OCI-LY3 (cell line): ENCODE results near the gene LYPD3.

Experiments used
- H2AFZ ChIP-seq: fragments of 200-600, 300-600 bp; shearing (Covaris generic); 2 replicates; pipeline ENCODE4 v1.6.0; 2014; ENCODE audit warnings: antibody characterized with exemption, low read depth, low read length
- H3K27ac ChIP-seq: fragments of 200-600, 300-600 bp; sonication (generic); 2 replicates; pipeline ENCODE4 v1.5.1; 2014; ENCODE audit warnings: mild to moderate bottlenecking, low read length, moderate library complexity, mixed read lengths
- H3K27me3 ChIP-seq: fragments of 200-600, 300-600 bp; sonication (generic); 2 replicates; pipeline ENCODE4 v1.6.1; 2014; ENCODE audit warnings: low read depth, low read length, mixed read lengths
- H3K36me3 ChIP-seq: fragments of 200-600, 300-600 bp; sonication (generic); replicated peaks from 2 replicates; pipeline ENCODE3; 2014; ENCODE audit warnings: low read depth, low read length, mixed read lengths
- H3K4me1 ChIP-seq: fragments of 300-600, 200-600 bp; sonication (generic); 2 replicates; pipeline ENCODE4 v1.6.1; 2014; ENCODE audit warnings: low read length, mixed read lengths
- H3K4me2 ChIP-seq: fragments of 200-600, 300-600 bp; sonication (generic); 2 replicates; pipeline ENCODE4 v1.6.1; 2014; ENCODE audit warnings: low read length, mixed read lengths
- H3K4me3 ChIP-seq: fragments of 300-600, 200-600 bp; sonication (generic); 2 replicates; pipeline ENCODE4 v1.5.1; 2014; ENCODE audit warnings: antibody characterized with exemption, mild to moderate bottlenecking, low read length, moderate library complexity
- H3K79me2 ChIP-seq: fragments of 300-600, 200-600 bp; shearing (Covaris generic); 2 replicates; pipeline ENCODE4 v1.6.1; 2014; ENCODE audit warnings: mild to moderate bottlenecking, low read length, mixed read lengths
- H3K9ac ChIP-seq: fragments of 300-600, 200-600 bp; shearing (Covaris generic); 2 replicates; pipeline ENCODE4 v1.6.0; 2014; ENCODE audit warnings: mild to moderate bottlenecking, low read length, moderate library complexity
- H3K9me3 ChIP-seq: fragments of 200-600, 300-600 bp; shearing (Covaris generic); 2 replicates; pipeline ENCODE4 v1.6.1; 2014; ENCODE audit warnings: low read length, mixed read lengths; ENCODE audit not compliant: insufficient read depth
- H4K20me1 ChIP-seq: fragments of 200-600, 300-600 bp; sonication (generic); 2 replicates; pipeline ENCODE4 v1.6.1; 2016; ENCODE audit warnings: low read length, mixed read lengths; ENCODE audit not compliant: insufficient read depth
- CTCF ChIP-seq: fragments of 200-600, 300-600 bp; sonication (generic); IDR thresholded peaks from 2 replicates; pipeline ENCODE4 v1.5.1; 2014; ENCODE audit warnings: antibody characterized with exemption, low read length, low read depth
- EZH2phosphoT487 ChIP-seq: fragments of 200-600 bp; shearing (Covaris generic); IDR thresholded peaks from 2 replicates; pipeline ENCODE4 v1.6.1; 2018; ENCODE audit warnings: antibody characterized with exemption, mixed run types, low read depth

Gene LYPD3

GRCh38 chr19:43485951-43486350, 20.5 kb upstream of the LYPD3 start:
- Histone ChIP-seq H3K9me3 (no peaks in the 10 kb centered on the region), H4K20me1 (no peaks in the 10 kb centered on the region), H3K27ac (no peak overlapping the region), H2AFZ (no peak overlapping the region), H3K4me3 (no peak overlapping the region), H3K4me1 (peaks cover 23% of the 10 kb centered on the region), H3K4me2 (no peak overlapping the region), H3K36me3 (peaks cover 33% of the 10 kb centered on the region), H3K79me2 (no peaks in the 10 kb centered on the region), H3K9ac (no peak overlapping the region), H3K27me3 (no peaks in the 10 kb centered on the region)
- TF ChIP-seq EZH2phosphoT487 (no peak), CTCF (no peak)

- Histone ChIP-seq H4K20me1 (no peaks in the 10 kb centered on the region), H3K9me3 (no peaks in the 10 kb centered on the region), H3K4me3 (no peak overlapping the region), H3K9ac (no peak overlapping the region), H3K27ac (no peak overlapping the region), H3K79me2 (no peaks in the 10 kb centered on the region), H3K36me3 (peaks cover 24% of the 10 kb centered on the region), H2AFZ (no peak overlapping the region), H3K4me2 (no peak overlapping the region), H3K27me3 (no peaks in the 10 kb centered on the region), H3K4me1 (peaks cover 15% of the 10 kb centered on the region)
- TF ChIP-seq EZH2phosphoT487 (no peak), CTCF (no peak)
Observed at GRCh38 chr19:43483281-43483680, 17.9 kb upstream of the LYPD3 start.

- H3K27ac ChIP-seq: no peak overlapping the region
Observed at GRCh38 chr19:43482193-43482592, 16.8 kb upstream of the LYPD3 start.

GRCh38 chr19:43481701-43482100, 16.3 kb upstream of the LYPD3 start:
- H3K27ac ChIP-seq: no peak overlapping the region
- TF ChIP-seq EZH2phosphoT487 (no peak), CTCF (no peak)
- no peak overlapping the region for H3K4me2 ChIP-seq
- H2AFZ ChIP-seq: no peak overlapping the region
- no peak overlapping the region for H3K4me3 ChIP-seq
- no peaks in the 10 kb centered on the region for H3K9me3 ChIP-seq
- no peaks in the 10 kb centered on the region for H3K79me2 ChIP-seq
- no peak overlapping the region for H3K9ac ChIP-seq
- H3K27me3 ChIP-seq: no peaks in the 10 kb centered on the region
- H3K36me3 ChIP-seq: peaks cover 23% of the 10 kb centered on the region
- H3K4me1 ChIP-seq: no peaks in the 10 kb centered on the region
- no peaks in the 10 kb centered on the region for H4K20me1 ChIP-seq

More at GRCh38 chr19:43482193-43482592, 16.8 kb upstream of the LYPD3 start:
- H2AFZ ChIP-seq: no peak overlapping the region
- H3K27me3 ChIP-seq: no peaks in the 10 kb centered on the region
- H3K4me3 ChIP-seq: no peak overlapping the region
- peaks cover 4% of the 10 kb centered on the region for H3K4me1 ChIP-seq
- H3K9me3 ChIP-seq: no peaks in the 10 kb centered on the region
- H4K20me1 ChIP-seq: no peaks in the 10 kb centered on the region
- peaks cover 26% of the 10 kb centered on the region for H3K36me3 ChIP-seq
- no peaks in the 10 kb centered on the region for H3K79me2 ChIP-seq
- TF ChIP-seq EZH2phosphoT487: no peak
- no peak for TF ChIP-seq CTCF
- H3K9ac ChIP-seq: no peak overlapping the region
- H3K4me2 ChIP-seq: no peak overlapping the region
